Renal cortical epithelial cell (primary cell): ENCODE data around the gene MARCKS. TPM values are rescaled to one million over a fixed set of nuclear protein-coding genes. Genes with fewer than 3 reads are reported as not detected.

Experiments used
- DNase-seq: peaks from one replicate; pipeline ENCODE4 v3.0.0-alpha.2; 2011; ENCODE audit warnings: low read depth
- total RNA-seq: library from RNA; depleted of rRNA; stranded (reverse); fragments of >200 nt; gene quantifications from 2 replicates; pipeline ENCODE4 v1.2.3, GENCODE V29; 2014

Gene MARCKS
- total RNA-seq, 1 donor from 2014 or later, result 74.0 TPM

GRCh38 chr6:113853252-113853651 is 3.9 kb upstream of the MARCKS start:
- no peak for DNase-seq

DNA sequence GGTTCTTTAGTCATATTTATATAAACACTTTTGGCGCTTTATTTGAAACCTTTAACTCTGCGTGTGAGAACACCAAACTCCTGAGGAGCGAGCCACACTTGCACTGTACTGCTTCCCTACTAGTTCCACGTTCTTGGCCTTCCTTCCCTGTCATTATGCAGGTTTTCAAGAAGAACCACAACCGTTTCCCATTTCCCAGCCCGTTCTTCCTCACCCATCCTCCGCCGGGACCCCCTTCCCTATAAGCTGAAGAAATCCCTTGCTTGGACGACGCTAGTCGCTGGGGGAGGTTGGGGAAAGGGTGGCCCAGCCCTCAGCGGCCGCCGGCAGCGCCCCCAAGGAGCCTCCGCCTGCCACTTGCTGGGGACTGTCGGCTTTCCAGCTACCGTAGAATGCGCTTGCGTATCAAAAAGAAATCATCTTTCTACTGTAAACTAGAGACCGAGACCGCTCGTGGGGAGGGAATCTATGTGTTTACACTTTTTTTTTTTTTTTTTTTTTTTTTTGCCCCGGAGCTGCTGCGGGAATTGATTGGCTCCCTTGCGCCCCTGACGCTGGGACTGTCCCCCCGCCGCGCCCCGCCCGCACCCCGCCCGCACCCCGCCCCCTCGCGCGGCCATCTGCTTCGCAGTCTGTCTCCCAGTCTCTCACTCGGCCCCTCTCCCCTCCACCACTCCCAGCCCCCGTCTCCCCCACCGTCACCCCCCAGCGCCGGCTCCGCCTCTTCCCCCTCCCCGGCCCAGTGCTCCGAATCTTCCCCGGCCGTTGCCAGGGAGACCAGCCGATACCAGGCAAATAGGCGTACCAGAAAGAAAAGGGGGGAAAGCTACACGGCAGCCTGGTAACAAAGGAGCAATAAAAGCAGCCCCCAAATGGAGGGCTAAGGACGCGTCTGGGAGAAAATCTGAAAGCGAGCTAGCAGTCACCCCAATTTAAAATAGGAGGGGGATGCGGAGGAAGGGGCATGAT is 2.3 kb upstream of the MARCKS start:
- no peak for DNase-seq

DNA sequence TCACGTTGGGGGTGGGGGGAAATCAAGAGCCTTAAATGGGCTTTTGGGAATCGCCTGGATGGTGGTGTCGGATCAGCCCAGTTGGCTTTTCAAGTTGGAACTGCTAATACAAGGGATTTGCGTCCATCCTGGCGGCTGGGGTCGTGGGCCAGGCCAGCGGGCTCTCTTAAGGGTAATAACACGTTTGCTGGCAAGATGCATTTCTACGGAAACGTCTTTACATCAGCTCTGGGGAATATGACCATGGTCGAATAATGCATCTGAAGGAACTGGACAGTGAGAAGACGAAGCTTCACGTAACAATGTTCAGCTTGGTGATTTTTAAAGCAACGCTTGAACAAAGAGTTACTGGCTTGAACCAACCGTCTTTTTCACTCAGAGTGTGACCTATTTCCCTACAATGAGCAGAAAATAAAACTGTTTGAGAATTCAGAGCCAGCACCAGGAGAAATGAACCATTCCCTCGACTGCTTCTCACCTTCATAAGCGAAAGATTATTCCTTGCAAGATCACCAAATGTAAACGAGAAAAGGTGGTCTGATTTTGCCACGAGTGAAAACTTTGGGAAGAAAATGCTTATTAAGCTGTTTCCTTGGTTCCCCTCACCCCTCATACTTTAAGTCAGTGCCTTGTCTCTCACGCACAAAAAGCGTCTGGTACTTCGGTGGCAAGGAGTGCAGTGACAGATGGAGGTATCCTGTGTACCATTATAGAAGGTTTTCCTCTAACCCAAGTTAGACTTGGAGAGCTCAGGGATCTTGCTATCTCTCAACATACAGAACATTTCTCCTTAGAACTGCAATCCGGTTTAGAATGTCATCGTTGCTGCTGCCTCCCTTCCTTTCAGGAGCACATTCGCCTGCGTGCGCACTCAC is 1.4 kb upstream of the MARCKS start:
- DNase-seq, result peak; percentile 43

GRCh38 chr6:113856375-113856624 is 845 bp upstream of the MARCKS start:
- no peak for DNase-seq

GRCh38 chr6:113857556-113858479 is 673 bp downstream of the MARCKS start:
- DNase-seq, result no peak

GRCh38 chr6:113858480-113859348 is 1.6 kb downstream of the MARCKS start:
- peak; percentile 82 for DNase-seq

GRCh38 chr6:113859349-113860180 is 2.4 kb downstream of the MARCKS start:
- no peak for DNase-seq

DNA sequence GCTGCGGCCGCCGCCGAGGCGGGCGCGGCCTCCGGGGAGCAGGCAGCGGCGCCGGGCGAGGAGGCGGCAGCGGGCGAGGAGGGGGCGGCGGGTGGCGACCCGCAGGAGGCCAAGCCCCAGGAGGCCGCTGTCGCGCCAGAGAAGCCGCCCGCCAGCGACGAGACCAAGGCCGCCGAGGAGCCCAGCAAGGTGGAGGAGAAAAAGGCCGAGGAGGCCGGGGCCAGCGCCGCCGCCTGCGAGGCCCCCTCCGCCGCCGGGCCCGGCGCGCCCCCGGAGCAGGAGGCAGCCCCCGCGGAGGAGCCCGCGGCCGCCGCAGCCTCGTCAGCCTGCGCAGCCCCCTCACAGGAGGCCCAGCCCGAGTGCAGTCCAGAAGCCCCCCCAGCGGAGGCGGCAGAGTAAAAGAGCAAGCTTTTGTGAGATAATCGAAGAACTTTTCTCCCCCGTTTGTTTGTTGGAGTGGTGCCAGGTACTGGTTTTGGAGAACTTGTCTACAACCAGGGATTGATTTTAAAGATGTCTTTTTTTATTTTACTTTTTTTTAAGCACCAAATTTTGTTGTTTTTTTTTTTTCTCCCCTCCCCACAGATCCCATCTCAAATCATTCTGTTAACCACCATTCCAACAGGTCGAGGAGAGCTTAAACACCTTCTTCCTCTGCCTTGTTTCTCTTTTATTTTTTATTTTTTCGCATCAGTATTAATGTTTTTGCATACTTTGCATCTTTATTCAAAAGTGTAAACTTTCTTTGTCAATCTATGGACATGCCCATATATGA is 3.2 kb downstream of the MARCKS start:
- no peak for DNase-seq

DNA sequence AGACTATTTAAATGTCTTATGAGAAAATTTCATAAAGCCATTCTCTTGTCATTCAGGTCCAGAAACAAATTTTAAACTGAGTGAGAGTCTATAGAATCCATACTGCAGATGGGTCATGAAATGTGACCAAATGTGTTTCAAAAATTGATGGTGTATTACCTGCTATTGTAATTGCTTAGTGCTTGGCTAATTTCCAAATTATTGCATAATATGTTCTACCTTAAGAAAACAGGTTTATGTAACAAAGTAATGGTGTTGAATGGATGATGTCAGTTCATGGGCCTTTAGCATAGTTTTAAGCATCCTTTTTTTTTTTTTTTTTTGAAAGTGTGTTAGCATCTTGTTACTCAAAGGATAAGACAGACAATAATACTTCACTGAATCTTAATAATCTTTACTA is 5.0 kb downstream of the MARCKS start:
- peak; percentile 52 for DNase-seq

DNA sequence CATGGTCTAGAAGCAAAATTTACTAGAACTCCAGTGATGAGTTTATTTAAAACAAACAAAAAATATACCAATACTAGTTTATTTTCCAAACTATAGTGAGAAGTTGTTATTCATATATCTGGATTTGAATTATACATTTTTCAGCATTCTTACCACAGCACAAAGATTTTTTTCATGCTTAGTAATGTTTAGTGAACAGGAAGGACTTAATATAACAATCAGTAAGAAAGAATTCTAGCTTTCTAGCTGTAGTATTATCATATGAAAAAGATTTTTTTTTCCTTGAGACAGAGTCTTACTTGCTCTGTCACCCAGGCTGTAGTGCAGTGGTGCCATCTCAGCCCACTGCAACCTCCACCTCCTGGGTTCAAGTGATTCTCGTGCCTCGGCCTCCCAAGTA is 13.8 kb downstream of the MARCKS start:
- no peak for DNase-seq

GRCh38 chr6:113871975-113872374 is 14.8 kb downstream of the MARCKS start:
- no peak for DNase-seq

DNA sequence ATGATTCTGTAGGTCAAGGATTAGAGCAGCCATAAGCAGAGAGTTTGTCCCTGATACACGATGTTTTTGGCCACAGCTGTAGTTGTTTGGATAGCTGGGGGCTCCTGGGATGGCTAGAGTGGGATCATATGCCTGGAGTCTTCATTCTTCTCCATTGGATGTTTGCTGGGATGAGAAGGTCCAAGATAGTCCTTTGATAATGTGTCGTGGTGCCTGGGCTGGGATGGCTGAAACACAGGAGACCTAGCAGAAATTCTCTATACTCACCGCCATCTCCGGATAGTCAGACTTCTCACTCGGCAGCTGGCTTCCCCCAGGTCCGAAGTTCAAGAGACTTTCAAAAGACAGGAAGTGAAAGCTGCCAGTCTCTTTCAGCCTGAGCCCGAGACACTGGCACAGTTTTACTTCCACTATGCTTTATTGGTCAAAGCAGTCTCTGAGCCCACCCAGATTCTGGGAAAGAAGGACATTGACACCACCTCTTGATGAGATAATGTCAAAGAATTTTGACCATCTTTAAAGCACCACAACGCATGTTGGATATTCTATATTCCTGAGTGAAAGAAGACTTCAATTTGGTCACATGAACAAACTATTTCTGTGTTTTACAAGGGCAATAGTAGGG is 16.0 kb downstream of the MARCKS start:
- peak; percentile 53 for DNase-seq

- peak; percentile 42 for DNase-seq
Observed at GRCh38 chr6:113875470-113875869, 18.3 kb downstream of the MARCKS start.

DNA sequence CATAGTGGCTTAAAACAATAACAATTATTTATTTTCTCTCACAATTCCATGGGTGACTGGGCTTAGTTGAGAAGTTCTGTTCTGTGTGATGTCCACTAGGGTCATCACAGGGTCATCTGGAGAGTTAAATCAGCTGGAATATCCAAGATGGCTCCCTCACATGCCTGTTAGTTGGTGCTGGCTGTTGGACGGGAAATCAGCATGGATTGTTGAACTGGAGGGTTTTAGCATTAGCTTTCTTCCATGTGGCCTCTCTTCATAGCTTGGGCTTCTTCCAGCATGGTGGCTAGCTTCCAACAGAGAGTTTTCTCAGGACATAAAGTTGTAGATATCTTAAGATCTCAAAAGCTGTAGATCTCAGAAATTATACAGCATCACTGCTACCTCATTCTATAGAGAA is 19.6 kb downstream of the MARCKS start:
- no peak for DNase-seq

- peak; percentile 74 for DNase-seq
Observed at GRCh38 chr6:113879186-113880096, 22.3 kb downstream of the MARCKS start.

DNA sequence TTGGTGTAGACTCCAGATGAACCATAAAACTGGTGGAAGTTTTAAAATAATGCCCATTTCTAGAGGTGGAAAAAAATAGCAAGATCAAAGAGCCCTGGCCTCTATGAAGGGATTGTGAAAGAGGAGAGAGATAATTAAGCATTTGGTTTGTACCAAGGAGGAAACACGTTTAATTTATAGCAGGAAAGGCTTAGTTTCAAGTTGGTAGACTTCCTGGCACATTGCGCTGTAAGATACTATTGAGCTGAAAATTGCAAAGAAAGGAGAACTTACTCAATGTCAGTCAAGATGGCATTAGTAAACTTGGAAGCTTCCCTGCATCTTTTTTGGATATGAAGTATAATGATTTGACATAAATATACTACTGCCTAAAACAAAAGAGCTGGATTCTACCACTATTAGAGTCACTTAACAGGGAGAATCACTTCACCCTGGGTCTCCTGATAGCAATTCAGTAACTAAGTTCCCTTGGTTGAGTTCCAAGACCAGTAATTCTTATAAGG is 24.4 kb downstream of the MARCKS start:
- no peak for DNase-seq

- peak; percentile 67 for DNase-seq
Observed at GRCh38 chr6:113882336-113883022, 25.3 kb downstream of the MARCKS start.
